GM21528 (cell line): ENCODE data around the gene TFAM.
"Not testable (repeated sequence)": the region's sequence is repeated elsewhere in the genome, so short reads cannot be mapped to it uniquely, and the experiment has no call there.

ENCODE experiments used
- ATAC-seq: cut with Tn5 transposase; IDR thresholded peaks from one replicate; pipeline ENCODE4 v1.9.1; 2021; ENCODE audit warnings: mild to moderate bottlenecking, moderate library complexity; ENCODE audit not compliant: unreplicated experiment, low FRiP score

The TFAM gene

DNA sequence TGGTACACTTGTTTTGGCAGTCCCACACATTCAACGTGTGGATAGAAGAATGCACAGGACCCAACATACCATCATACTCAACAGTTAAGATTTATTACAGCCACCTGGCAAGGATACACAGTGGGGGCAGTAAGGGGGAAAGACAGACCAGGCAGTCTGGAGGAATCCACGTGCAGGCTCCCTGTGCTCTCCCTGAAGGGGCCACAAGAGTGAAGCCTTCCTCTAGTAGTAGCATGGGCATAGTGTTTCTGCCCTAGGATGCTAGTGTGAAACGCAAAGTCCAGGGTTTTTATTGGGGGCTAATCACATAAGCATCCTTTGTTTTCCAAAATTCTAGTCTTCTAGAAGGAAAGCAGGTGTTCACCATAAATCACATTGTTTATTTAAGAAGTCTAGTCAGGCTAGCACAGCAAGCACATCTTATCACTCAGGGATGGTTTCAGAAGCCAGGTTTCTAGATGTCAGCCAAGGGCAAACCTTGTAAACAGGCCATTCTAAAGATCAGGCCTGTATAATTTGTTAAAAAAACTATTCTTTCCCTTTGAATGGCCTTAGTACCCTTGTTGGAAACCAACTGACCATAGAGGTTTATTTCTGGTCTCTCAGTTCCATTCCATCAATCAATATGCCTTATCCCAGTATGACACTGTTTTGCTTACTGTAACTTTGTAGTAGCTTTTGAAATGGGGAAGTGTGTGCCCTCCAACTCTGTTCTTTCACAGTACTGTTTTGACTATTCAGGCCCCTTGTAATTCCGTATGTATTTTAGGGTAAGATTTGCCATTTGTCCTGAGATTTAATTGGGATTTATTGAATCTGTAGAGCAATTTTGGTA is 12.4 kb upstream of the TFAM start:
- peak; percentile 82 for ATAC-seq

- peak; percentile 26 for ATAC-seq
These were observed 11.8 kb upstream of the TFAM start for GRCh38 chr10:58373442-58373827.

DNA sequence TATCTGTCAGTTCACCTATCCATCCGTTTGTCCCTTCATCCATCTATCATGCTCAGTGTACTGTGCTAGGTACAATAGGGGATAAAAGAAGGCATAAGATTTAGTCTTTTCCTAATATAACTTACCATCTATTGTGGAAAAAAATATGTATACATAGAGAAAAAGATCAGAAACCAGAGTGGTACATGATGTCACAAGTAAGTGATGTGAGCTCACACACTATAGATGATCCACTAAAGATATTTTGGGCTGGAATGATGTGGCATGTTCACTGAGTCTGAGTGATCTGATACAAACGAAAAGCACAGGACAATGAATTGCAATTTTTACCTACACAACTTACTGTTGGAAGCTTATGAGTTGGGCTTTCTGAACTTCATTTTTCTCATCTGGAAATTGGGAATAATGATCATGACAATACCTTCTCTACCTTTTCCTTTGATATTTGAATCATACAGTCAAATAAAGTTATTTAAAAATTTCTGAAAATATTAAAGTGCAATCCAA is 2.7 kb upstream of the TFAM start:
- ATAC-seq: no peak

DNA sequence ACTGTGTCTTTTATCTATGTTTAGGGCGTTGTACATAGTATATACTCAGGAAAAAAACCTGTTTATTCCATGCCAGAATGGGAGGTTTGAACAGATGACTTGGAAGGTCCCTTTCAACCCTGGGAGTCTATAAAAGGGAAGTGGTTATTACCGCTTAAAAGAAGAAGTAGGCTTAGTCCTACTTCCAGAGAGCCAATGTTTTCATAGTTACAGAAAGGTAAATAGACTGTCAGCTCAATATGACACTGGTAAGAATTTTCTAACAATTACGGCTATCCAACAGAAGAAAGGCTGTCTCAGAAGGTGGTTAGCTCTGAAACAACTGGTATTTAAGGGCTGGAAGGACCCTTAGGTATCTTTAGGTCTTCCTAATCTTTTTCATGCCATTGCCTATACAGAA is 1.1 kb upstream of the TFAM start:
- peak; percentile 66 for ATAC-seq

DNA sequence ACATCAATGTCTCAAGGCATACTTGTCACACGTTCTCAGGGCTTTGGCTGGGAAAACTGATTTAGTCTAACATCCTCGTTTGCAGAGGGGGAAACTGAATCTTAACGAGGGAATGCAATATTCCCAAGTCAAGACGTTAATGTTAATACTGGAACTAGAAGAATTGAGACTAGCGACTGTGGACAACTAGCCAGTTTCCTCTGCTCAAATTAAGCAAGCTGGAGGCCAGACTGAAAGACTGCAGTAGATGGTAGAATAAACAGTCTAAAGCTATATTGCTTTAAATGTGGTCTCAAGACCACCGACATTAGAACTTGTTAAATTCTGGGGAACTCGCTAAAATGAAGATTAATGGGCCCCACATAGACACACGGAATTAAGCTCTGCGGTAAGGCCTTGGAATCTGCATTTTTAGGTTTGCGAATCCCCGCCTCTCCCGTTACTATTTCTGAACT is 639 bp upstream of the TFAM start:
- no peak for ATAC-seq

- peak; percentile 19 for ATAC-seq
These were observed 538 bp downstream of the TFAM start for GRCh38 chr10:58385784-58386112.

GRCh38 chr10:58389024-58389423 is 3.8 kb downstream of the TFAM start:
- no peak for ATAC-seq

GRCh38 chr10:58393317-58393716 is 8.1 kb downstream of the TFAM start:
- no peak for ATAC-seq

- no peak for ATAC-seq
These were observed 9.3 kb downstream of the TFAM start for GRCh38 chr10:58394471-58394870.

DNA sequence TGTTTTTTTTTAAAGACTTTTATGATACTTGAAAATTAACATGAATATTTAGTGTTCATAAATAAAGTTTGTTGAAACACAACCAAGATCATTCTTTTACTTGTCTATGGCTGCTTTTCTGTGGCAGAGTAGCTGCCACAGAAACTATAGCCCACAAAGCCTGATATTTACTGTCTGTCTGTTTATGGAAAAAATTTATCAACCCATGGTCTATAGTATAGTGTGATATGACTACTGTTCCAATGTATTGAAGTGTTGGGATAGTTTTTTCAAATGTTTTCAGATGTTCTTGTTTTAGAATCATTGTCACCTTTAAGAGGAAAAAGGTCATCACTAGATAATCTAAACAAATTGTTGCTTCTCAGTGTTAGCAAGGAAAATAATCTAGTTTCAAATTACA is 10.8 kb downstream of the TFAM start:
- ATAC-seq: no peak

DNA sequence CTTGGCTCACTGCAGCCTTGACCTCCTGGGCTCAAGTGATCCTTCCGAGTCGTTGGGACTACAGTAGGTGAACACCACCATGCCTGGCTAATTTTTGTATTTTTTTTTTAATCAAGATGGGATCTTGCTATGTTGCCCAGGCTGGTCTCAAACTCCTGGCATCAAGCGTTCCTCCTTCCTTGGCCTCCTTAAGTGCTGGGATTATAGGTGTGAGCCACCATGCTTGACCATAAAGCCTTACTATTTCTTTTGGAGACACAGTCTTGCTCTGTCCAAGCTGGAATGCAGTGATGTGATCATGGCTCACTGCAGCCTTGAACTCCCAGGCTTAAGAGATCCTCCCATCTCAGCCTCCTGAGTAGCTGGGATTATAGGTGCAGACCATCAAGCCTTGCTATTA is 12.6 kb downstream of the TFAM start:
- no peak for ATAC-seq

- no peak for ATAC-seq
These were observed 14.2 kb downstream of the TFAM start for GRCh38 chr10:58399410-58399809.

DNA sequence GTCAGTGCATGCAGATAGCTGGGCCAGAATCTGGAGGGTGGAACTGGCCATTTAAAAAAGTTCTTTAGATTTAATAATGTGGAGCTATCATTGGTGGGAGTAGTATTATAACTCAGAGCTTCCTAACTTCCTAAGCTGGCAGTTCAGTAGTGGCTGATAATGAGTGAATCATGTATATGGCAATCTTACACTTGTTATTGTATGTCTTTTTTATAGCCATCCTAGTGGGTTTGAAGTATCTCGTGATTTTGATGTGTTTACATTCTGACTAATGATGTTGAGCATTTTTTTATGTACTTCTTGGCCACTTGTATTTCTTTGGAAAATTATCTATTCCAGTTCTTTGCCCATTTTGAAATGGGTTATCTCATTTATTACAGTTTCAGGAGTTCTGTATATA is 15.4 kb downstream of the TFAM start:
- ATAC-seq: no peak

DNA sequence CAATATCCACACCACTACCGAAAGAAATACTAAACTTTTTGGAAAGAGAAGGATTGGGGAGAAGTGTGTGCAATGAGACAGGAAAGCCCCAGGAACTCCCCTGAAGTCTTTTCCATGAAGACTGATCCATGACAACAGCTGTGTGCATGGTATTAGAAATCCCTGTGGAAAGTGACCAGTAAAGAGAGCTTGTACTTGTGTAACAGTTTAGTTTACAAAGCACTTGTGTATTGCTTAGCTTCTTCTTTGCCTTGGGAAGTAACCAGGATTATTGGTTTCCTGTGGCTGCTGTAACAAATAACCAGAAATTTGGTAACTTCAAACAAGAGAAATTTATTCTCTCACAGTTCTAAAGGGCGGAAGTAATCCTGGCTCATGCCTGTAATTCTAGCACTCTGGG is 18.8 kb downstream of the TFAM start:
- ATAC-seq: no peak

DNA sequence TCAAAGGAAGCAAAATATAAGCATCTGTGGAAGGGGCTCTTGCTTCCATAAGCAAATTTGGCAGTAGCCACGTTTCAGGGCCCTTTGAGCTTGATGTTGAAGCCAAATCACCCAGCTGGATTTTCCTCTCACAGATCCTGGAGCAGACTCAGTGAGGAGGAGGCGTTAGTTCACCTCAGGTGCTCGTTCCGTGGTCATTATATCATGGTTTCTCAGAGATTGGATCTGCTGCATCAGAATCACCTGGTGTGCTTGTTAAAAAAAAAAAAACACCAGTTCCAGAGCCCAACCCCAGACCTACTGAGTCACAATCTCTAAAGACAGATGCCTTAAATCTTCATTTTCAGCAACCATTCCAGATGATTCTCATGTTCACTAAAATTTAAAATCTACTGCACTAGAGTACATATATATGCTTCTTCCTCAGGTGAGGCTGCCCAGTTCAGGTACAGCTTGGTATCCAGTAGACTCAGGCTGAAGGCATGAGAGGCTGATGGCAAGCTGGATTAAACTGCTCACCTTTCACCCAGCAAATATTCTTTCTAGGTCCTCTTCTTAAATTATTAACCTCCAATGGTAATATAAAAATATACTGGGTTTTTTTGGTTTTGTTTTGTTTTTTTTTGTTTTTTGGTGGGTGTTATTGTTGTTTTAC is 24.9 kb downstream of the TFAM start:
- no peak for ATAC-seq

DNA sequence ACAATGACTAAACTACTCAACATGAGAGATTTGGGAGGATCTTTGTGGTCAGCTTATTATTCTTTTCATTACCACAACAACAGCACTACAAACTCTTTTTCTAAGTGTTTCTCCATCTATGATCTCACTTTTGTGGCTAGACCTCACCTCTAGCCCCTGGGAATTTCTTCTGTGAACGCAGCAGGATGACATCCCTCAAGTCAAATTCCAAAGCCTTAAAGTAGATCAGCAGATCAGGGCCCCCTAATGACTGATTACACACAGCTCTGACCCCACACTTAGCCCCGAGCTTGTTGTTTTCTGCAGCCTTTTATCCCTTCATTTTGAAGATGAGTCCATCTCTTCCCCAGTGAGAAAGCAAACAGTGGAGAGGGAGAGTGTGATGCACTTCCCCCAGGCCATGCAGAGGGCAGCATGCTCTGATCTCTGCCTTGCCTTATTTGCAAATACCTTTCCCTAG is 27.3 kb downstream of the TFAM start:
- no peak for ATAC-seq

GRCh38 chr10:58414270-58415041 is 29.2 kb downstream of the TFAM start:
- no peak for ATAC-seq

DNA sequence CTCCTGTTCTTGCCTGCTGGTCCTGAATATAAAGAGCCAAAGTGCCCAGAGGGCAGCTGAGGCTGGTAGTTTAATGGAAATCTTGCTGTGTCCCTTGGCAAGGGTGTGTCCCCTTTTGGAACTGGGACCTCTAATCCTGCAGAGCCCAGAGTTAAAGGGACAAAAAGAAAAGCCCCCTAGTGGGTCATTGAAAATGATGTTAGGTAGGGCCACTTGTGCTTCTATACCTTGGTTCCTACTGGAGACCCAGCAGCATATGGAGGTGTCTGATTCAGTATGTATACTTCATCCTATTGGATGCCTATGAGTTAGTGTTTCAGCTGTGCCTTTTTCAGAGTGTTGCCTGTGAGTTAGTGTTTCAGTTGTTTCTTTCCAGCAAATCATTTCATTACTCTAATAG is 30.5 kb downstream of the TFAM start:
- ATAC-seq: no peak

GRCh38 chr10:58417902-58418301 is 32.7 kb downstream of the TFAM start:
- not testable (repeated sequence) for ATAC-seq

DNA sequence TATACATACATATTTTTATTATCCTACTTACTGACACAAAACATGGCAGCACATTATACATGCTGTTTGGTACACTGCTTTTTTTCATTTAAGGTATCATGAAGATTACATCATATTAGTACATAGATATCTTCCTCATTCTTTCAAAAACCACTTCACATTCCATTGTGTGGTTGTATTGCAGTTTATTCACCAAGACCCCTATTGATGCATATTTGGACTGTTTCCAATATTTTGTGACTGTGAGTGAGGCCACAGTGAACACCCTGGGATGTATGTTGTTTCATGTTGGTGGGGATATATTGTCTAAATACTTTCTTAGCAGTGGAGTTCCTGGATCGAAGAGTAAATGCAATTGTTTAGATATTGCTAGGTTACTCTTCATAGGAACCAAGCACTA is 39.0 kb downstream of the TFAM start:
- ATAC-seq: no peak

DNA sequence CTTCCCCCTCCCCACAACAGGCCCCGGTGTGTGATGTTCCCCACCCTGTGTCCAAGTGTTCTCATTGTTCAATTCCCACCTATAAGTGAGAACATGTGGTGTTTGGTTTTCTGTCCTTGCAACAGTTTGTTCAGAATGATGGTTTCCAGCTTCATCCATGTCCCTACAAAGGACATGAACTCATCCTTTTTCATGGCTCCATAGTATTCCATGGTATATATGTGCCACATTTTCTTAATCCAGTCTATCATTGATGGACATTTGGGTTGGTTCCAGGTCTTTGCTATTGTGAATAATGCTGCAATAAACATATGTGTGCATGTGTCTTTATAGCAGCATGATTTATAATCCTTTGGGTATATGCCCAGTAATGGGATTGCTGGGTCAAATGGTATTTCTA is 43.2 kb downstream of the TFAM start:
- not testable (repeated sequence) for ATAC-seq
